HG02943 (cell line): Measurements from ENCODE around the gene MGP.

Experiments used
- ATAC-seq: cut with Tn5 transposase; IDR thresholded peaks from one replicate; pipeline ENCODE4 v1.9.1; 2021; ENCODE audit warnings: mild to moderate bottlenecking, low read depth, moderate library complexity; ENCODE audit not compliant: unreplicated experiment

MGP gene

GRCh38 chr12:14868916-14869506, 16.6 kb downstream of the MGP start:
- ATAC-seq: no peak

- ATAC-seq: no peak
Observed at GRCh38 chr12:14860490-14860889, 25.2 kb downstream of the MGP start.

- ATAC-seq: no peak
Observed at GRCh38 chr12:14858513-14858912, 27.1 kb downstream of the MGP start.

GRCh38 chr12:14854586-14855183, 31.0 kb downstream of the MGP start:
- no peak for ATAC-seq

- ATAC-seq: no peak
Observed at GRCh38 chr12:14853961-14854360, 31.7 kb downstream of the MGP start.

GRCh38 chr12:14852880-14853279, 32.8 kb downstream of the MGP start:
- ATAC-seq: no peak

GRCh38 chr12:14850929-14851663, 34.6 kb downstream of the MGP start:
- no peak for ATAC-seq

- no peak for ATAC-seq
Observed at GRCh38 chr12:14849661-14850060, 36.0 kb downstream of the MGP start.

GRCh38 chr12:14846876-14847580, 38.6 kb downstream of the MGP start:
- ATAC-seq: no peak

GRCh38 chr12:14846042-14846587, 39.5 kb downstream of the MGP start:
- no peak for ATAC-seq

- ATAC-seq: no peak
Observed at GRCh38 chr12:14845350-14845750, 40.3 kb downstream of the MGP start.

GRCh38 chr12:14844401-14844800, 41.3 kb downstream of the MGP start:
- no peak for ATAC-seq

- ATAC-seq: no peak
Observed at GRCh38 chr12:14843425-14843887, 42.2 kb downstream of the MGP start, which contains the start of gene ART4. Gene ART4, minus strand, starts transcription at chr12:14843526. Its CDS starts 413 bp downstream, at chr12:14843113.

- no peak for ATAC-seq
Observed at GRCh38 chr12:14842315-14842714, 43.3 kb downstream of the MGP start.

- ATAC-seq: no peak
Observed at GRCh38 chr12:14841761-14842160, 43.9 kb downstream of the MGP start.

- ATAC-seq: no peak
Observed at GRCh38 chr12:14840616-14841015, 45.0 kb downstream of the MGP start.

- no peak for ATAC-seq
Observed at GRCh38 chr12:14839262-14839661, 46.4 kb downstream of the MGP start.

- no peak for ATAC-seq
Observed at GRCh38 chr12:14836336-14837210, 49.1 kb downstream of the MGP start.

GRCh38 chr12:14834509-14834908, 51.1 kb downstream of the MGP start:
- ATAC-seq: no peak

GRCh38 chr12:14833952-14834351, 51.7 kb downstream of the MGP start:
- ATAC-seq: no peak
